ENCODE measurements around the gene KCNJ8. TPM values are rescaled to one million over a fixed set of nuclear protein-coding genes. Genes with fewer than 3 reads are reported as not detected.

Gene KCNJ8
- total RNA-seq, 1 donor from 2014 or later: 10.8 TPM

DNA sequence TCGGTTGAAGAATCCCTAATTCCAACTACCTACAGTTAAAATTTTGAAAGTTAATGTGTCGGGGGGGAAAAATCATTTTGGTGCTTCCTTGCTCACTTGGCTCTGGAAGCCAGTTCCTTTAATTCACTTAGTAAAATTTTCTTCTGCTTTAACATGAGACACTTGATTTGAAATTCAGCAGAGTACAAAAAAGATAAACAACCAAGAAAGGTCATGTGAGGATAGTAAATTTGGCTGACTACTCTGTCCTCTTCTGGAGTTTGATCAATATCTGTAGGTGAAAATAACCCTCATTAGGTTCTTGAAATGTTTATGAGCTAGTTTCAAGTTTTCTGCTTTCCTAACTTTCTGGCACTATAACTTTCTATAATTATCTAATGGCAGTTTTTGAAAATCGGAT, 43.4 kb downstream of the KCNJ8 start:
- intact Hi-C loops (cut with DNase I): no loop called here
- no peak for DNase-seq (ENCODE audit: low spot score)
- no peak for ATAC-seq

- ATAC-seq (no peak), DNase-seq (ENCODE audit: low spot score) (no peak)
- intact Hi-C loops (cut with DNase I): no loop called here
Measured at GRCh38 chr12:21725731-21726130, 48.8 kb downstream of the KCNJ8 start.

- intact Hi-C loops (cut with DNase I): no loop called here
- ATAC-seq: no peak
- DNase-seq (ENCODE audit: low spot score): no peak
Measured at GRCh38 chr12:21718944-21719650, 55.4 kb downstream of the KCNJ8 start.

DNA sequence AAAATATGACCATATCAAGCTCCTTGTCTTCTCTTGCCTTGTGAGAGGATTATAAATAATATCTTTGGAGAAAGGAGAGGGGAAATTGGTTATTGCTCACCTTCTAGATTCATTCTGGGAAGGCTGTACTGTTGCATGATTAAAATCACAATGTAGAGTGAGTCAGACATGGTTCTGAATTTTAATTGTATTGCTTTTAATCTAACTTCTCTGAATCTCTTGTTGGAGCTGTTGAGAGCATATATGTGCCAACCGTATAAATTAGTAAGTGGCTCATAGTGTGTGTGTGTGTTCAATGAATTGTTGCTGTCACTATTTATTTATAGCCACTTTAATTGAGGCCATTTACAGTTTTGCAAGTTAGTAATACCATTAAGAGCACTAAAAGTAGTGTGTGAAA, 56.1 kb downstream of the KCNJ8 start:
- ATAC-seq (no peak), DNase-seq (ENCODE audit: low spot score) (no peak)
- intact Hi-C loops (cut with DNase I): no loop called here

DNA sequence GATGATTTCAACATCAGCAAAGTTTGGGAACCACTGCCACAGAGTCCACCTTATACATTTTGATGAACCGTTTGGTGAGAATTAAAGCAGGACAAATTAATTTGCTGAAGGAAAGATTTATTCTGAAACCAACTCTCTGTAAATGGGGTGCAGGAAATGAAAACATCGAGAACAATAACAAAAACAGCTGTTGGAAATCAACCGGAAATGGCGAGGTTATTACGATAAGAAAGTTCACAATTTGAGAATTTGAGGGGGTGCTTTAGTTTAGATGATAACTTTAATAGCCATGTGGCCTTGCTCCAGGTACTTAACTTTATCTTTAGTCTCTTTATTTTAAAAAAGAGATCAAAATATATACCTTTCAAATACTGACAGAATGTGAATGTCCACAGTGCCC, 56.7 kb downstream of the KCNJ8 start:
- no peak for ATAC-seq
- intact Hi-C loops (cut with DNase I): no loop called here

DNA sequence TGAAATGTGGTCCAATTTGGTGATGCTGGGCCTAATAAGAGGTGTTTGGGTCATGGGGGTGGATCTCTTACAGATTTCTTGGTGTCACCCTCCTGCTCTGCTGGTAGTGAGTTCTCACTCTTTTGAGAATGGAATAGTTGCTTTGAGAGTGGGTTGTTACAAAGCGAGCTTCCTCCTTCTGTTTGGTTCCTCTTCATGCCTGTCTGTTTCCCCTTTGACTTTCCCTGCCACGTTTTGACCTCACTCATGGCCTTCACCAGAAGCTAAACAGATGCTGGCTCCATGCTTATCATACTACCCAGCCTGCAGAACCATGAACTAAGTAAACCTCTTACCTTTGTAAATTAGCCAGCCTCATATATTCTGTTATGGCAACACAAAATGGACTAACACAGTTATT, 59.1 kb downstream of the KCNJ8 start:
- intact Hi-C loops (cut with DNase I): no loop called here
- ATAC-seq: no peak

More for the DNA sequence above, 56.7 kb downstream of the KCNJ8 start:
- no peak for DNase-seq (ENCODE audit: low spot score)

More for the DNA sequence above, 59.1 kb downstream of the KCNJ8 start:
- no peak for DNase-seq (ENCODE audit: low spot score)

Other genes starting within 250 kb of the KCNJ8 start
- 1.3 TPM for gene SPX, start 248.4 kb downstream of the KCNJ8 start, total RNA-seq
- gene GYS2, start 169.9 kb downstream of the KCNJ8 start, total RNA-seq: 0.27 TPM
- gene LDHB, start 116.9 kb downstream of the KCNJ8 start, total RNA-seq: 289 TPM
- 45.6 TPM for gene ABCC9, start 166.7 kb upstream of the KCNJ8 start, total RNA-seq